Ramos (cell line): ENCODE results near the gene OR5L1.

ENCODE experiments used
- in situ Hi-C: fragments of 300-500 bp; cut with MboI; formaldehyde crosslinking; loops from one replicate; pipeline ENCODE4 v1.14.3; 2022; ENCODE audit warnings: low sequenced_read_pairs; ENCODE audit not compliant: unreplicated experiment

Gene OR5L1

DNA sequence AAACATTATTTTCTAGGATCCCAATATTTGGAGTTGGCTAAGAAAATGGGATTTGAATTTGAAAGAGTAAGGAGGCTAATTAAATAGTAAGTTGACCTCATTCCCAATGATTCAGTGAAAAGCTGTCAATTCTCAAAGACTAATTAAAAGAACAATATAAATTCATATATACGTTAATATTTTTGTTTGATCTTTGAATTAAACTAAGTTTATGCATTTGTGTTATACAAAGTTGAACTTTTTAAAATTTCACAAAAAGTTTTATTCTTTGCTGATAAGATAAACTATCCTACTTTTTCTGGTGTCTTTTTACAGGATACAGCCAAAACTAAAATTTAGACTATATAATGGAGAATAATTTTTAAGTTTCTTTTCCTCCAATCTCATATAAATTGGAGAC, at the start of gene OR5L1:
OR5L1 (plus strand) TSS at position 301 of the 400 bp plus-strand sequence. CDS start 100 bp downstream, outside the sequence.
- in situ Hi-C loops, result no loop called here

- in situ Hi-C loops, result no loop called here
These were observed 38.0 kb upstream of the OR5L1 start, which contains the start of gene OR5D13 for GRCh38 chr11:55773138-55773537. Gene OR5D13, plus strand, starts transcription at chr11:55773438. Its CDS starts 0 bp downstream, at chr11:55773438.

DNA sequence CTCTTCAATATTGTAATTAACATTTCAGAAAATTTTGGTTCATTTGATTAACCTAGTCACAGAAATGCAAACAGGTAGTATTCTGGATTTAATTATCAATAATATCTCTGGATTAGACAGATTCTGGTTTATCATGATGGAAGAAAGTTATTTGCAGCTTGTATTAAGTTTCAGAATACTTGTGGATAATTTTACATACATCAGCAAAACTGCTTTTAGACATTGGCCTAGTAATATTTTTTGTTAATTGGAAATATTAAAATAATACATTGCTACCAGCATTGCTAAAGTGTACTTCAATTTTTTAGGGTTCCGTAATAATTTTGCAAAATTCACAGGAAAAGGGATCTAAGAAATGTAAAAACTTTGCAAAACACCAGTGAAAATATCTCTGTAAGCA, 19.6 kb upstream of the OR5L1 start:
- in situ Hi-C loops, result no loop called here

GRCh38 chr11:55793321-55793720, 17.8 kb upstream of the OR5L1 start:
- in situ Hi-C loops, result no loop called here

DNA sequence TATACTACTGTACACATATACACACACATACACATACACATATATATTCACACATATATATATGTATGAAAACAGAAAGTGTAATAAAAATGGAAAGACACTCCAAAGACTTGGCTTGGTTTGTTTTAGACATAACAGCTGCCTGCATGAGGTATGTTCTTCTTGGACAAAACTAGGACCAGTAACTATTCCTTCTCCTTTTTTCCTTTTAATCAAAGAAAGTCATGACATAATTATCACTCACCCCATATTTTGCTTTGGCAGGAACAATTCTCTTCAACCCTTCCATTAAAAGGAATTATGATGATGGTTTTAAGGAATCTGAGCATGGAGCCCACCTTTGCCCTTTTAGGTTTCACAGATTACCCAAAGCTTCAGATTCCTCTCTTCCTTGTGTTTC, 15.9 kb upstream of the OR5L1 start, which contains the start of gene OR5D14:
OR5D14 (plus strand) TSS at position 301 of the 400 bp plus-strand sequence; CDS start at position 301, 0 bp downstream.
- in situ Hi-C loops, result no loop called here

GRCh38 chr11:55806248-55806647, 4.9 kb upstream of the OR5L1 start:
- in situ Hi-C loops, result no loop called here

DNA sequence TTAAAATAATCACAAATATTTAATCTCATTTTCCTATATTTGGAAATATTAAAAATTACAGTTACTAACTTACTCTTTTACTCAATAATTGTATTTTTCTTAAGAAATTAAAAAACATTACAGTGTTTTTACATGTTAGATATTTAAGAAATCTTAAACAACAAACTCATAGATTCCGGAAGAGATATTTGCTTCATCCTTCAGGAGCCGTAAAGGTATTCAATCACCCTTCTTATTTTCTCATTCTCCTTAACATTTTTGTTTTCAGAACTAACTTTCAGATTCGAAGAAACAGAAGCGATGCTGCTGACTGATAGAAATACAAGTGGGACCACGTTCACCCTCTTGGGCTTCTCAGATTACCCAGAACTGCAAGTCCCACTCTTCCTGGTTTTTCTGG, 8.2 kb downstream of the OR5L1 start, which contains the start of gene OR5D18:
OR5D18 (plus strand) TSS at position 301 of the 400 bp plus-strand sequence; CDS start at position 301, 0 bp downstream.
- in situ Hi-C loops, result no loop called here

DNA sequence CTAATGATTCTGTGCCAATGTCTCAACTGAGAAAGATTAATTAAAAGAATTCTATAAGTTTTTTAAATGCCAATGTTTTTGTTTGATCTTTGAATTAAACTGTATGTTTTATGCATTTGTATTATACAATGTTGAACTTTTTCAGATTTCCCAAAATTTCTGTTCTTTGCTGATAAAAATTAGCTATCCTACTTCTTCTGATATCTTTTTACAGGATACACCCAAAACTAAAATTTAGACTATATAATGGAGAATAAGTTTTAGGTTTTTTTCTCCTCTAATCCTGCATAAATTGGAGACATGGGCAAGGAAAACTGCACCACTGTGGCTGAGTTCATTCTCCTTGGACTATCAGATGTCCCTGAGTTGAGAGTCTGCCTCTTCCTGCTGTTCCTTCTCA, 15.8 kb downstream of the OR5L1 start, which contains the start of gene OR5L2:
OR5L2 (plus strand) TSS at position 301 of the 400 bp plus-strand sequence; CDS start at position 301, 0 bp downstream.
- in situ Hi-C loops, result no loop called here

DNA sequence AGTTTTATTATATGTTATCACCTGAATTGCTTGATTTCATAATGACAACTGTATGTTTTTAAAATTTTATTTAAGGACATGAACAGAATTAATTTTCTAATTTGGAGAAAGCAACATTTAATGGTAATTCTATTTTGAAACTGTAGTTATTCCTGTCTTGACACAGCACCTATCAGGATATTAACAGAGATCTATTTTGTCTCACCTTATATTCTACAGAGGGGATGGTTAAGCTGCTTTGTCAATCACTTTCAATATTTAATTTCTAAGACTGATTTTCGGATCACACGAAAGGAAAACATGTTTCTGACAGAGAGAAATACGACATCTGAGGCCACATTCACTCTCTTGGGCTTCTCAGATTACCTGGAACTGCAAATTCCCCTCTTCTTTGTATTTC, 27.3 kb downstream of the OR5L1 start, which contains the start of gene OR5D16:
OR5D16 (plus strand) TSS at position 301 of the 400 bp plus-strand sequence; CDS start at position 301, 0 bp downstream.
- in situ Hi-C loops, result no loop called here

DNA sequence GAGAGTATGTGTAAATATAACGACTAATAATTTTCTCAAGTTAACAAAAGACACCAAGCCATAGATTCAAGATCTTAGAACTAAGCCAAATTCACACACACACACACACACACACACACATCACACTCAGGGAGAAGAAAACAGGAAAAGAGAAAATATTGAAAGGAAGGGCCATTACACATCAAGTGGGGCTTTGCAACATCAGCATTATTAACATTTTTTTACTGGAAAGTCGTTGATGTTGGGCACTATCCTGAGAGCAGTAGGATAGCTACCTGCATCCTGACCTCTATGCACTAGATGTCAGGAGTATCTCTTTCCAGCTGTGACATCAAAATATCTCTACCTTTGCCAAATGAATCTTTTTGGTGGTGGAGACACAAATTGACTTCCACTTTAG, 36.3 kb downstream of the OR5L1 start:
- in situ Hi-C loops, result no loop called here

DNA sequence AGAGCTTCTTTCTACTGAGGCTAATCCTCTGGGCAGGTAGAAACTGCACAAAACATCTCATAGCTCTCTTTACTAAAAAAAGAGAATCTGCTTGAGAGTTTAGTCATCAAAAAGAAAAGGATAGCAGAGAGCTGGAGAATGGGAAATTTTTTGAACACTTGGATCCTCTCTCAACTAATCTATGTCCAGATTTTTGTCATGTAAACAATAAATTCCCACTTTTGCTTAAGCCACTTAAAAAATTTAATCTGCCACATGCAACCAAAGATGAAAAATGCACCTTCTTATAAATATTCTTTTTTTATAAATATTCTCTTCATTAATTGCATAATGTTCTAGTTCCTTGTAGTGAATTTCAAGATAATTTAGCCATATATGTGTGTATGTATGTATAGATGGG, 37.9 kb downstream of the OR5L1 start:
- in situ Hi-C loops, result no loop called here

DNA sequence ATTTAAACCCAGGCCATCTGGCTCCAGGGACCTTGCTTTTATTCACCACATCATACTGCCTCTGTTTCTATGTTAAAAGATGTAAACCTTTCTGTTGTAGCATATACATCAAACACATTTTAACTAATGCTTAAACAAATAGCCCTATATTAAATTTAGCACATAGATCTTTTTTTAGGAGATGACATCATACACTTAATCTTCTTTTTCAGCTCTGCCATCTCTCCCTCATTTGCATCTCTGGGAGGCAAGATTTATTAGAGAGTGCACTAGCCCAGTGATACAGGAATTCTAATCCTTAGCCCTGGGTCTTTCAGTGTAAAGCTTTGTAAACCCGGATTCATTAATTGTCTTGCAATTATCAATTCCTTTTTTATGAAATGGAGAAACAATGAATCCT, 41.0 kb downstream of the OR5L1 start:
- in situ Hi-C loops, result no loop called here

DNA sequence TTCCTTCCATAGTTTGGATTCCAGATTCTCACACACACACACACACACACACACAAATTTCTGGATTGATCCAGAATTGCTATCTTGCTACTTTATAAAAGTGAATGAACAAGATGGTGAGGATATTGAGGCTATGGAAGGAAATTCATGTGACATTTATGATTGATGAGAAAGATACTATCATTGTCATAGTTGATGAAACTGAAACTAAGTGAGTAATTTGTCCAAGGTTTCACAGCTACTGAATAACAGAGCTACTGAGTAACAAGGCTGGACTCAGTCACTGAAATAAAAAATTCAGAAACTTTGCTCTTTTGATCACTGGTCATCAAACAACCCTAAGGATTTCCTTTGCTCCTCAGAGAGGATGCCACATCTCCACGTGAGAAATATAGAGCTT, 43.5 kb downstream of the OR5L1 start:
- in situ Hi-C loops, result no loop called here
